Bronchial epithelial cell (primary cell): ENCODE measurements around the gene DOCK1. TPM values are rescaled to one million over a fixed set of nuclear protein-coding genes. Genes with fewer than 3 reads are reported as not detected.
"Not testable (repeated sequence)": the region's sequence is repeated elsewhere in the genome, so short reads cannot be mapped to it uniquely, and the experiment has no call there.

ENCODE experiments used
- DNase-seq: peaks from one replicate; pipeline ENCODE4 v3.0.0-alpha.2; 2010; ENCODE audit warnings: low read depth
- FAIRE-seq: peaks from 2 replicates; lab custom pipeline; 2011; peaks lifted over from hg19 to GRCh38; lab: Jason Lieb, UNC
- H3K27me3 ChIP-seq: 2 replicates; pipeline ENCODE4 v1.5.1; 2011; ENCODE audit warnings: low read length; ENCODE audit not compliant: control insufficient read depth, insufficient read depth
- H3K36me3 ChIP-seq: 2 replicates; pipeline ENCODE4 v1.5.1; 2011; ENCODE audit warnings: low read length; ENCODE audit not compliant: control insufficient read depth, insufficient read depth
- H3K4me3 ChIP-seq: 2 replicates; pipeline ENCODE4 v1.5.1; 2011; ENCODE audit warnings: mild to moderate bottlenecking, low read depth, low read length, control low read depth
- CTCF ChIP-seq: IDR thresholded peaks from 2 replicates; pipeline ENCODE4 v1.5.1; 2011; ENCODE audit warnings: mild to moderate bottlenecking, moderate library complexity, low read length, control low read depth, inconsistent platforms; ENCODE audit not compliant: insufficient read depth, severe bottlenecking
- total RNA-seq: library from RNA; depleted of rRNA; stranded (reverse); fragments of >200 nt; gene quantifications from 2 replicates; pipeline ENCODE4 v1.2.1, GENCODE V29; 2014

Gene DOCK1
- total RNA-seq, 1 donor from 2014 or later, result 173 TPM

- FAIRE-seq (no peak), DNase-seq (no peak)
- no peak for TF ChIP-seq CTCF
- no peaks in the 10 kb centered on the region for H3K27me3 ChIP-seq
- H3K36me3 ChIP-seq, result no peaks in the 10 kb centered on the region
- no peak overlapping the region for H3K4me3 ChIP-seq
Measured at GRCh38 chr10:126872768-126873167, 32.5 kb upstream of the DOCK1 start.

DNA sequence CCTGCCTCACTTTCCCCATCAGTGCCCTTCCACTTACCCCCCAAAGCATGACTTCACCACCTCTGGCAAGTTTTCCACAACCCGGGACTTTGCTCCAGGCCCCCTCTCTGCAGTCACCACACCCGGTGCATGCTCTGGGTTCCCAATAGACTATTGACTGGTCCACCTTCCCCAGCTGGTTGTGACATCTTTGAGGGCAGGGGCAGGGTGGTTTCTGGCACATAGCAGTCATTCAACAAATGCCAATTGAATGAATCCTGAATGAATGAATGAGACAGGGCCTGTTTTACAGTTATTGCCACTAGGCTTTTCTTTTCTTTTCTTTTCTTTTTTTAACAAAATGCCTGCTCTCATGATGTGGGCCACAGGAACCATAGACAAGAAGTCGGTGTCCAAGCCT is 28.8 kb upstream of the DOCK1 start:
- no peak for FAIRE-seq
- H3K27me3 ChIP-seq, result no peaks in the 10 kb centered on the region
- no peak overlapping the region for H3K4me3 ChIP-seq
- no peak for TF ChIP-seq CTCF
- no peak for DNase-seq
- H3K36me3 ChIP-seq, result no peaks in the 10 kb centered on the region

GRCh38 chr10:126877390-126877789 is 27.8 kb upstream of the DOCK1 start:
- DNase-seq (no peak), FAIRE-seq (no peak)
- no peak for TF ChIP-seq CTCF
- no peaks in the 10 kb centered on the region for H3K36me3 ChIP-seq
- H3K27me3 ChIP-seq, result no peaks in the 10 kb centered on the region
- no peak overlapping the region for H3K4me3 ChIP-seq

- Histone ChIP-seq H3K27me3 (no peaks in the 10 kb centered on the region), H3K36me3 (no peaks in the 10 kb centered on the region), H3K4me3 (no peak overlapping the region)
- no peak for TF ChIP-seq CTCF
- FAIRE-seq (no peak), DNase-seq (no peak)
Measured at GRCh38 chr10:126878594-126878993, 26.6 kb upstream of the DOCK1 start.

DNA sequence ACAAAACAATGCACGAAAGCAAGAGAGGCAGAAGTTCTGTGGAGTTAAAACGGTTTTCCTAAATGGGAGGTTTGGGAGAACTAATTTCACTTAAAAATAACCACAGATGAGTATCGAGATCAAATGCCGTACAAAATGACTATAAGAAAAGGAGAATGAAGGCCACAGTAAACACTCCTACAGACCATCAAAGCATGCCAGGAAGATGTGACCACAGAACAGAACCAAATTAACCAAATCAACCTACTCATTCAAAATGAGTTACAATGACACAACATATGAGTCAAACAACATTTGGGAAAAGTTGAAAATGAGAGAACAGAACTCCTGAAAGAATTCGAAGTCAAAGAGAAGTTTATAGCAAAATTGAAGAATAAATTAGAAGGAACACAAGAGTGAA is 24.3 kb upstream of the DOCK1 start:
- FAIRE-seq (no peak), DNase-seq (no peak)
- no peaks in the 10 kb centered on the region for H3K36me3 ChIP-seq
- H3K27me3 ChIP-seq, result no peaks in the 10 kb centered on the region
- no peak overlapping the region for H3K4me3 ChIP-seq
- no peak for TF ChIP-seq CTCF

DNA sequence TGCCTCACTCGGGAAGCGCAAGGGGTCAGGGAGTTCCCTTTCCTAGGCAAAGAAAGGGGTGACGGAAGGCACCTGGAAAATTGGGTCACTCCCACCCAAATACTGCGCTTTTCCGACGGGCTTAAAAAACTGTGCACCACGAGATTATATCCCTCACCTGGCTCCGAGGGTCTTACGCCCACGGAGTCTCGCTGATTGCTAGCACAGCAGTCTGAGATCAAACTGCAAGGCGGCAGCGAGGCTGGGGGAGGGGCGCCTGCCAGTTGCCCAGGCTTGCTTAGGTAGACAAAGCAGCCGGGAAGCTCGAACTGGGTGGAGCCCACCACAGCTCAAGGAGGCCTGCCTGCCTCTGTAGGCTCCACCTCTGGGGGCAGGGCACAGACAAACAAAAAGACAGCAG is 23.2 kb upstream of the DOCK1 start:
- not testable (repeated sequence) for FAIRE-seq, H3K27me3 ChIP-seq, H3K36me3 ChIP-seq
- peak overlapping the region; percentile 28 for H3K4me3 ChIP-seq
- peak; percentile 28 for DNase-seq

GRCh38 chr10:126888436-126888835 is 16.8 kb upstream of the DOCK1 start:
- not testable (repeated sequence) for FAIRE-seq, H3K27me3 ChIP-seq, H3K36me3 ChIP-seq, H3K4me3 ChIP-seq
- DNase-seq, result peak; percentile 77
